Kidney epithelial cell (primary cell): Measurements from ENCODE around the gene DKK2. TPM values are rescaled to one million over a fixed set of nuclear protein-coding genes. Genes with fewer than 3 reads are reported as not detected.

ENCODE experiments used
- DNase-seq: peaks from one replicate; pipeline ENCODE4 v3.0.0-alpha.2; 2010; ENCODE audit warnings: low read depth
- H3K27me3 ChIP-seq: 2 replicates; pipeline ENCODE4 v1.6.0; 2011; ENCODE audit warnings: low read length; ENCODE audit not compliant: control insufficient read depth, insufficient read depth
- H3K36me3 ChIP-seq: 2 replicates; pipeline ENCODE4 v1.5.1; 2011; ENCODE audit warnings: low read length; ENCODE audit not compliant: control insufficient read depth, insufficient read depth
- H3K4me3 ChIP-seq: 2 replicates; pipeline ENCODE4 v1.5.1; 2011; ENCODE audit warnings: low read depth, mild to moderate bottlenecking, control low read depth, low read length
- CTCF ChIP-seq: IDR thresholded peaks from 2 replicates; pipeline ENCODE4 v1.5.1; 2011; ENCODE audit warnings: mild to moderate bottlenecking, moderate library complexity, low read length, control low read depth, inconsistent platforms; ENCODE audit not compliant: insufficient read depth, poor library complexity, severe bottlenecking
- total RNA-seq: library from RNA; depleted of rRNA; stranded (reverse); fragments of >200 nt; gene quantifications from 2 replicates; pipeline ENCODE4 v1.2.3, GENCODE V29; 2015

DKK2 gene
- total RNA-seq, 1 donor from 2014 or later, result not detected

DNA sequence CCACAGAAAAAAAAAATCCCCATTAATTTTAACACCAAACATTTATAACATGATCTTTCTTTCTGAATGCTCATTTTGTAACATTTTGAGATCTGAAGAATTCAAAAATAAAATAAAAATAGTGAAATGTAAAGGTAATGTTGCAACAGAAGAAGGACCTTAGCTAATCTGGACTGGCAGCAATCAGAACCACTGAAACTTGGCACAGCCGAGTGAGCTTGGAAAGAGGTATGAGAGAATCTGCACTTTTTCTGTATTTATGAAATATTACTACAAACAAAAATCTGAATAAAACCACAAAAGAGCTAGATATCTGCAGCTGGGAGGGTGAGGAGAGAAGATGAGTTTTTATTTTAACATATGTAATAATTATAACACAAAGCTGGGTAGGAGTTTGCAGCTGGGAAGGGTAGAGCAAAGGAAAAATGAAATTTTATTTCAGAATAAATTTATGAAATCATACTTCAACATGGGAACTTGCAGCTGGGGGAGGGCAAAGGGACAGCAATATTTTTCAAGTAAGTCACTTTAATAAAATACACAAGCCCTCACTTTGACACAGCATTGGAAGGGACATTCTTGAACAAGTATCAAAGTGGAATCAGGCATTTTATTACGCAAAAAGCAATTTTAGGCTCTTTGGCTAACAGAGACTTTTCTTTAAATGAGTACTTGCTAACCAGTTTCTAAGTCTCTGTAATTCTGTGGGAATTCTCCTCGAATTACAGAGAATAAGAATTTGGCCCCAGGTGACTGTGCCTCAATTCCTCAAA, 26.7 kb downstream of the DKK2 start:
- H3K4me3 ChIP-seq, result no peak overlapping the region
- no peaks in the 10 kb centered on the region for H3K36me3 ChIP-seq
- TF ChIP-seq CTCF, result no peak
- H3K27me3 ChIP-seq, result no peaks in the 10 kb centered on the region
- DNase-seq, result no peak

DNA sequence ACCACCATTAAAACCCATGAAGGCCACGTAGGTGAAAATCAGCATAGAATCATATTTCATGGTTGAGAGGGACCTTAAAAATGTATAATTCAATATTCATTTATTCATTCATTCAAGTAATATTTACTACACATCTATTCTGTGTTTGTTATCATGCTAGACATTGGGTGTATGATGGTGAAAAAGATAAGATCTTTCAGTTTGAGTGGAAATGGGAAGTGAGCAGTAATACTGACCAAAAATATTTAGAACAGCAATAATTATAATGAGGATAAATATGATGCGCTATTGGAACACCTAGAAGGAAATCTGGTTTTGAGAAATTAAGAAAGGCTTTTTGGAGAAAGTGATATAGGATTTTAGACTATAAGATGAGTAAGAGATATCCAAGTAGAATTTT, 28.0 kb downstream of the DKK2 start:
- Histone ChIP-seq H3K36me3 (no peaks in the 10 kb centered on the region), H3K27me3 (no peaks in the 10 kb centered on the region), H3K4me3 (no peak overlapping the region)
- no peak for DNase-seq
- TF ChIP-seq CTCF, result no peak

DNA sequence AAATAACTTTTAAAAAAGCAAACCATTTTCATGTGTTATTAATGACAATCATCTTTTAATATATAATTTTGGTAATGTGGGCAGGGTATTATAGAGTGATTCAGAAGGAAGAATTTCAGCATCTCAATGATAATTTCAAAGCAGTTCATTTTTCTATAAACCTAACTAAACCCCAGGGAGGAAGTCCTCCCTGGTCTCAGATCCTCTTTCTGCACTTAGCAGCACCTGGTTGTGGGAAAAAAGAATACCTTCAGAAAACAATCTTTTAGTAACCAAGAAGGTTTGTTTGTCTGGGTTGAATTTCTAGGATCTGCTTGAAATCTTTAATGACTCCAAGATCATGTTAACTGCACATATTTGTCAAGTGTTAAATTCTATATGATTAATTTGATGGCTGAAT, 29.9 kb downstream of the DKK2 start:
- H3K27me3 ChIP-seq, result no peaks in the 10 kb centered on the region
- no peak for DNase-seq
- no peak overlapping the region for H3K4me3 ChIP-seq

GRCh38 chr4:106996490-106996889, 39.6 kb downstream of the DKK2 start:
- Histone ChIP-seq H3K4me3 (no peak overlapping the region), H3K36me3 (no peaks in the 10 kb centered on the region), H3K27me3 (no peaks in the 10 kb centered on the region)
- no peak for DNase-seq
- TF ChIP-seq CTCF, result no peak

More for the DNA sequence above, 29.9 kb downstream of the DKK2 start:
- no peaks in the 10 kb centered on the region for H3K36me3 ChIP-seq
- TF ChIP-seq CTCF, result no peak

DNA sequence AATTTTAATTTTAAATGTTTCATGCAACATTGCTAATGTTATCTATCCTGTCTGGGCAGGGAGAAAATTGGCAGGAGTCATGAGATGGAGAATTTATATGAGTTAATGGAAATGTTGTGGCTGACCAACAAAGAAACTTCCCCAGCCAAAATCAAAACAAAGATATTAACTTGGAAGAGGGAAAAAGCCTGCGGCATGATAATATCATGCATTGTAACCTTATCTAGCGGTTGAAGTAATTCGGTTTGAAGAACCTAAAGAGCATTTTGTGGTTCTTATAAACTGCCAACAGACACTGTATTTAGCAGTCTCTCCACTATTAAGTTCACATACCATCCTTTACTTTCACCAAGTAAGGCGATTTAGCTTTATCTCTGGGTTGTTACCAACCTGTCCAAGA, 42.3 kb downstream of the DKK2 start:
- no peak for DNase-seq
- H3K27me3 ChIP-seq, result no peaks in the 10 kb centered on the region
- no peak for TF ChIP-seq CTCF
- no peaks in the 10 kb centered on the region for H3K36me3 ChIP-seq
- H3K4me3 ChIP-seq, result no peak overlapping the region

- Histone ChIP-seq H3K27me3 (no peaks in the 10 kb centered on the region), H3K36me3 (no peaks in the 10 kb centered on the region), H3K4me3 (no peak overlapping the region)
- no peak for TF ChIP-seq CTCF
- no peak for DNase-seq
These were observed 48.8 kb downstream of the DKK2 start for GRCh38 chr4:106987311-106987710.
